ENCODE results near the gene PIK3C2G. TPM values are rescaled to one million over a fixed set of nuclear protein-coding genes. Genes with fewer than 3 reads are reported as not detected.

The PIK3C2G gene
- total and polyA plus RNA-seq, 10 of the 15 experiments (the other 5 are each of a cell fraction or from before 2014, with no cell fraction given), result not detected

- Histone ChIP-seq H4K20me1 (ENCODE audit: control insufficient read depth, insufficient read depth) (no peaks in the 10 kb centered on the region), H3K27ac (ENCODE audit: control insufficient read depth, insufficient read depth) (no peak overlapping the region), H3K9ac (ENCODE audit: control insufficient read depth, insufficient read depth, low read length) (no peak overlapping the region), H3K79me2 (ENCODE audit: control insufficient read depth, insufficient read depth, low read length) (no peaks in the 10 kb centered on the region), H3K36me3 (ENCODE audit: control insufficient read depth in 2 of 2, insufficient read depth in 2 of 2, low read length in 1 of 2) (no peaks in the 10 kb centered on the region), H3K27me3 (replicated peaks in 1 of 2; ENCODE audit: control insufficient read depth in 2 of 2, insufficient read depth in 2 of 2, low read length in 1 of 2) (no peaks in the 10 kb centered on the region), H3K4me2 (ENCODE audit: control insufficient read depth, insufficient read depth) (no peak overlapping the region), H3K4me1 (ENCODE audit: control insufficient read depth, insufficient read depth, low read length) (no peaks in the 10 kb centered on the region), H3K9me3 (replicated peaks; ENCODE audit: control insufficient read depth, insufficient read depth, low read length) (no peaks in the 10 kb centered on the region), H3K4me3 (no peak overlapping the region), H2AFZ (ENCODE audit: control insufficient read depth, low read depth, low read length) (no peak overlapping the region)
- intact Hi-C loops (cut with micrococcal nuclease; ENCODE audit: unreplicated experiment) (no loop called here), in situ Hi-C loops (cut with MboI) (no loop called here)
- RAD21 ChIA-PET (ENCODE audit: unreplicated experiment), result no interaction called here
- no peak for TF ChIP-seq RFX5 (IDR thresholded peaks at IDR 0.05; ENCODE audit: low read depth, low read length)
- TF ChIP-seq RUNX3 (IDR thresholded peaks at IDR 0.05; ENCODE audit: low read length), result no peak
- TF ChIP-seq IRF4 (IDR thresholded peaks at IDR 0.05; ENCODE audit: low read depth, low read length), result no peak
- no peak for TF ChIP-seq WRNIP1 (IDR thresholded peaks at IDR 0.05; ENCODE audit: borderline replicate concordance, low read depth, low read length)
- no peak for TF ChIP-seq TCF12 (IDR thresholded peaks at IDR 0.05; ENCODE audit: low read depth, low read length)
- 16% methylated on average over 3 of the region's 3 CpGs for WGBS (ENCODE audit: insufficient coverage, insufficient replicate concordance, low lambda C conversion rate, missing lambda C conversion rate)
- CTCF ChIA-PET, result interaction anchor here (1.5 kb wide), 1 partner anchor 19 kb away, joined by 5 read pairs; no protein-coding TSS in a partner anchor
- POLR2A ChIA-PET, result no interaction called here
- DNase-seq (ENCODE audit: low read depth, low spot score), result no peak
- BruUV-seq (replicated peaks), result no TSS peak
- no peak for FAIRE-seq
- SMC1A ChIA-PET (ENCODE audit: uncharacterized antibody, unreplicated experiment), result interaction anchor here (0.9 kb wide), 1 partner anchor 20 kb away, joined by 3 read pairs; no protein-coding TSS in a partner anchor
- ATAC-seq, result no peak
Observed at GRCh38 chr12:18340186-18340585, 78.9 kb downstream of the PIK3C2G start.

- CTCF ChIA-PET, result interaction anchor here (1.5 kb wide), 1 partner anchor 20 kb away, joined by 5 read pairs; no protein-coding TSS in a partner anchor
Observed at GRCh38 chr12:18340786-18341185, 79.5 kb downstream of the PIK3C2G start.

More at GRCh38 chr12:18340786-18341185, 79.5 kb downstream of the PIK3C2G start:
- in situ Hi-C loops (cut with MboI), result no loop called here
- ChIA-PET RAD21 (ENCODE audit: unreplicated experiment) (no interaction called here), SMC1A (ENCODE audit: uncharacterized antibody, unreplicated experiment) (no interaction called here), POLR2A (no interaction called here)
- Histone ChIP-seq H3K9me3 (replicated peaks; ENCODE audit: control insufficient read depth, insufficient read depth, low read length) (no peaks in the 10 kb centered on the region), H3K27me3 (replicated peaks in 1 of 2; ENCODE audit: control insufficient read depth in 2 of 2, insufficient read depth in 2 of 2, low read length in 1 of 2) (no peaks in the 10 kb centered on the region), H3K4me3 (no peak overlapping the region), H3K4me1 (ENCODE audit: control insufficient read depth, insufficient read depth, low read length) (no peaks in the 10 kb centered on the region), H4K20me1 (ENCODE audit: control insufficient read depth, insufficient read depth) (no peaks in the 10 kb centered on the region), H3K36me3 (ENCODE audit: control insufficient read depth in 2 of 2, insufficient read depth in 2 of 2, low read length in 1 of 2) (no peaks in the 10 kb centered on the region), H2AFZ (ENCODE audit: control insufficient read depth, low read depth, low read length) (no peak overlapping the region), H3K9ac (ENCODE audit: control insufficient read depth, insufficient read depth, low read length) (no peak overlapping the region), H3K27ac (ENCODE audit: control insufficient read depth, insufficient read depth) (no peak overlapping the region), H3K79me2 (ENCODE audit: control insufficient read depth, insufficient read depth, low read length) (no peaks in the 10 kb centered on the region), H3K4me2 (ENCODE audit: control insufficient read depth, insufficient read depth) (no peak overlapping the region)
- no peak for ATAC-seq
- TF ChIP-seq ASH2L (IDR thresholded peaks at IDR 0.05; ENCODE audit: borderline replicate concordance, low read depth) (no peak), ZZZ3 (IDR thresholded peaks at IDR 0.05; ENCODE audit: control insufficient read depth, insufficient read length, low read depth) (no peak), NFYA (IDR thresholded peaks at IDR 0.05; ENCODE audit: borderline replicate concordance, low read depth, low read length) (no peak), SMARCA5 (IDR thresholded peaks at IDR 0.05) (no peak), CREB1 (IDR thresholded peaks at IDR 0.05; ENCODE audit: low read depth) (no peak), GABPA (IDR thresholded peaks at IDR 0.05; ENCODE audit: low read depth) (no peak), PAX8 (IDR thresholded peaks at IDR 0.05) (no peak), SMAD5 (IDR thresholded peaks at IDR 0.05; ENCODE audit: low read depth) (no peak), TCF3 (IDR thresholded peaks at IDR 0.05; ENCODE audit: borderline replicate concordance, insufficient read depth, low read depth, low read length) (no peak), JUND (IDR thresholded peaks at IDR 0.05; ENCODE audit: low read depth, low read length) (no peak), SUZ12 (IDR thresholded peaks at IDR 0.05; ENCODE audit: unreplicated experiment) (no peak), ZSCAN29 (IDR thresholded peaks at IDR 0.05) (no peak), CREM (IDR thresholded peaks at IDR 0.05; ENCODE audit: low read depth) (no peak), ETV6 (conservative IDR thresholded peaks at IDR 0.05 in 1 of 2, IDR thresholded peaks at IDR 0.05 in 1 of 2; ENCODE audit: borderline replicate concordance in 1 of 2, low read depth in 1 of 2) (no peak), SREBF2 (IDR thresholded peaks at IDR 0.05; ENCODE audit: low read length) (no peak), DPF2 (IDR thresholded peaks at IDR 0.05) (no peak), RUNX3 (IDR thresholded peaks at IDR 0.05; ENCODE audit: low read length) (no peak), NFXL1 (IDR thresholded peaks at IDR 0.05; ENCODE audit: borderline replicate concordance) (no peak)
- FAIRE-seq, result no peak
- BruUV-seq (replicated peaks), result no TSS peak
- 0% methylated on average over 7 of the region's 7 CpGs for WGBS (ENCODE audit: insufficient coverage, insufficient replicate concordance, low lambda C conversion rate, missing lambda C conversion rate)
- intact Hi-C loops (cut with micrococcal nuclease; ENCODE audit: unreplicated experiment), result no loop called here
- DNase-seq (ENCODE audit: low read depth, low spot score), result no peak

Measured in GM12878 (cell line).